IPS DF 6.9 (cell line): ENCODE data around the gene NKX6-2.

ENCODE experiments used
- DNase-seq: peaks from one replicate; pipeline ENCODE4 v3.0.0-alpha.2; 2013; ENCODE audit warnings: low read depth, low spot score
- H3K27ac ChIP-seq: one replicate; pipeline ENCODE4 v1.5.1; 2013; ENCODE audit warnings: low read length, control low read depth
- H3K27me3 ChIP-seq: 2 replicates; pipeline ENCODE4 v1.6.1; 2013; ENCODE audit warnings: mild to moderate bottlenecking, low read length; ENCODE audit not compliant: control insufficient read depth, insufficient read depth
- H3K36me3 ChIP-seq: 2 replicates; pipeline ENCODE4 v1.6.1; 2013; ENCODE audit warnings: low read length; ENCODE audit not compliant: control insufficient read depth, insufficient read depth
- H3K4me1 ChIP-seq: 2 replicates; pipeline ENCODE4 v1.6.1; 2013; ENCODE audit warnings: low read length; ENCODE audit not compliant: control insufficient read depth, insufficient read depth
- H3K4me3 ChIP-seq: 2 replicates; pipeline ENCODE4 v1.5.1; 2013; ENCODE audit warnings: mild to moderate bottlenecking, low read length
- H3K9me3 ChIP-seq: 2 replicates; pipeline ENCODE4 v1.6.1; 2013; ENCODE audit warnings: low read length, inconsistent platforms; ENCODE audit not compliant: control insufficient read depth, insufficient read depth
- WGBS: extraction: QIAGEN DNeasy Blood & Tissue Kit; methylation state at CpG from one replicate; pipeline ENCODE4 v1.1.7; 2013; ENCODE audit warnings: mixed read lengths, missing lambda C conversion rate; ENCODE audit not compliant: insufficient read length, insufficient coverage; 5-methylcytosine and 5-hydroxymethylcytosine counted together

The NKX6-2 gene

GRCh38 chr10:132768346-132769248 is 17.4 kb downstream of the NKX6-2 start:
- H3K4me1 ChIP-seq: no peaks in the 10 kb centered on the region; the same call in 1 of the 2 replicates
- H3K27me3 ChIP-seq: no peaks in the 10 kb centered on the region
- DNase-seq: no peak
- H3K4me3 ChIP-seq: no peak overlapping the region
- no peak overlapping the region for H3K27ac ChIP-seq
- no CpG with 5 or more reads among the region's 41 CpGs for WGBS
- H3K36me3 ChIP-seq: no peaks in the 10 kb centered on the region
- no peaks in the 10 kb centered on the region for H3K9me3 ChIP-seq

GRCh38 chr10:132766291-132766690 is 19.7 kb downstream of the NKX6-2 start:
- no peaks in the 10 kb centered on the region; the same call in 1 of the 2 replicates for H3K4me1 ChIP-seq
- no peak for DNase-seq
- no peak overlapping the region for H3K27ac ChIP-seq
- no peaks in the 10 kb centered on the region; the same call in 1 of the 2 replicates for H3K9me3 ChIP-seq
- no peak overlapping the region for H3K4me3 ChIP-seq
- H3K36me3 ChIP-seq: no peaks in the 10 kb centered on the region
- H3K27me3 ChIP-seq: no peaks in the 10 kb centered on the region
- WGBS: no CpG with 5 or more reads among the region's 13 CpGs

GRCh38 chr10:132765435-132765834 is 20.5 kb downstream of the NKX6-2 start:
- Histone ChIP-seq H3K9me3 (no peaks in the 10 kb centered on the region; the same call in 1 of the 2 replicates), H3K4me3 (no peak overlapping the region), H3K27ac (no peak overlapping the region), H3K4me1 (no peaks in the 10 kb centered on the region; the same call in 1 of the 2 replicates), H3K27me3 (no peaks in the 10 kb centered on the region), H3K36me3 (no peaks in the 10 kb centered on the region)
- WGBS: no CpG with 5 or more reads among the region's 11 CpGs
- DNase-seq: no peak

- DNase-seq: no peak
- Histone ChIP-seq H3K4me3 (no peak overlapping the region), H3K27me3 (no peaks in the 10 kb centered on the region), H3K36me3 (no peaks in the 10 kb centered on the region; the same call in 1 of the 2 replicates), H3K4me1 (no peaks in the 10 kb centered on the region; the same call in 1 of the 2 replicates), H3K9me3 (no peaks in the 10 kb centered on the region; the same call in 1 of the 2 replicates), H3K27ac (no peak overlapping the region)
- WGBS: no CpG with 5 or more reads among the region's 11 CpGs
Observed at GRCh38 chr10:132764108-132764507, 21.8 kb downstream of the NKX6-2 start.

- Histone ChIP-seq H3K27me3 (no peaks in the 10 kb centered on the region), H3K9me3 (no peaks in the 10 kb centered on the region; the same call in 1 of the 2 replicates), H3K36me3 (no peaks in the 10 kb centered on the region; the same call in 1 of the 2 replicates), H3K27ac (no peak overlapping the region), H3K4me3 (no peak overlapping the region), H3K4me1 (no peaks in the 10 kb centered on the region; the same call in 1 of the 2 replicates)
- no CpG with 5 or more reads among the region's 5 CpGs for WGBS
- no peak for DNase-seq
Observed at GRCh38 chr10:132763545-132763944, 22.4 kb downstream of the NKX6-2 start.

- Histone ChIP-seq H3K9me3 (no peaks in the 10 kb centered on the region; the same call in 1 of the 2 replicates), H3K4me3 (no peak overlapping the region), H3K27me3 (no peaks in the 10 kb centered on the region), H3K36me3 (no peaks in the 10 kb centered on the region; the same call in 1 of the 2 replicates), H3K4me1 (no peaks in the 10 kb centered on the region; the same call in 1 of the 2 replicates), H3K27ac (no peak overlapping the region)
- DNase-seq: no peak
- WGBS: no CpG with 5 or more reads among the region's 6 CpGs
Observed at GRCh38 chr10:132762267-132762666, 23.7 kb downstream of the NKX6-2 start.

GRCh38 chr10:132761395-132762060 is 24.4 kb downstream of the NKX6-2 start:
- no peak for DNase-seq

GRCh38 chr10:132758865-132759264 is 27.1 kb downstream of the NKX6-2 start:
- Histone ChIP-seq H3K4me1 (no peaks in the 10 kb centered on the region), H3K27ac (no peak overlapping the region), H3K27me3 (no peaks in the 10 kb centered on the region), H3K9me3 (no peaks in the 10 kb centered on the region; the same call in 1 of the 2 replicates), H3K36me3 (no peaks in the 10 kb centered on the region; the same call in 1 of the 2 replicates), H3K4me3 (no peak overlapping the region)
- DNase-seq: no peak
- no CpG with 5 or more reads among the region's 14 CpGs for WGBS

More at GRCh38 chr10:132761395-132762060, 24.4 kb downstream of the NKX6-2 start:
- Histone ChIP-seq H3K9me3 (no peaks in the 10 kb centered on the region; the same call in 1 of the 2 replicates), H3K4me3 (no peak overlapping the region), H3K27ac (no peak overlapping the region), H3K36me3 (no peaks in the 10 kb centered on the region; the same call in 1 of the 2 replicates), H3K4me1 (no peaks in the 10 kb centered on the region; the same call in 1 of the 2 replicates), H3K27me3 (no peaks in the 10 kb centered on the region)
- no CpG with 5 or more reads among the region's 11 CpGs for WGBS

- WGBS: no CpG with 5 or more reads among the region's 27 CpGs
- DNase-seq: no peak
- H3K36me3 ChIP-seq: no peaks in the 10 kb centered on the region; the same call in 1 of the 2 replicates
- no peak overlapping the region for H3K4me3 ChIP-seq
- no peaks in the 10 kb centered on the region; the same call in 1 of the 2 replicates for H3K9me3 ChIP-seq
- no peaks in the 10 kb centered on the region for H3K27me3 ChIP-seq
- no peak overlapping the region for H3K27ac ChIP-seq
- H3K4me1 ChIP-seq: no peaks in the 10 kb centered on the region
Observed at GRCh38 chr10:132757171-132757570, 28.8 kb downstream of the NKX6-2 start.

GRCh38 chr10:132756591-132756990 is 29.4 kb downstream of the NKX6-2 start:
- Histone ChIP-seq H3K27ac (no peak overlapping the region), H3K4me1 (no peaks in the 10 kb centered on the region), H3K4me3 (no peak overlapping the region), H3K27me3 (no peaks in the 10 kb centered on the region), H3K36me3 (no peaks in the 10 kb centered on the region; the same call in 1 of the 2 replicates), H3K9me3 (no peaks in the 10 kb centered on the region)
- no peak for DNase-seq
- WGBS: no CpG with 5 or more reads among the region's 14 CpGs
